HG03025 (cell line): ENCODE measurements around the gene UBXN11.
A peak's percentile ranks its signal among the peaks of the same experiment; 100 is the strongest.
"Not testable (repeated sequence)": the region's sequence is repeated elsewhere in the genome, so short reads cannot be mapped to it uniquely, and the experiment has no call there.

Source experiments
- ATAC-seq: cut with Tn5 transposase; IDR thresholded peaks from one replicate; pipeline ENCODE4 v1.9.1; 2021; ENCODE audit warnings: mild to moderate bottlenecking, moderate library complexity; ENCODE audit not compliant: unreplicated experiment, low FRiP score

UBXN11 gene

GRCh38 chr1:26307966-26308899 lies 1.8 kb upstream of the UBXN11 start:
- not testable (repeated sequence) for ATAC-seq

DNA sequence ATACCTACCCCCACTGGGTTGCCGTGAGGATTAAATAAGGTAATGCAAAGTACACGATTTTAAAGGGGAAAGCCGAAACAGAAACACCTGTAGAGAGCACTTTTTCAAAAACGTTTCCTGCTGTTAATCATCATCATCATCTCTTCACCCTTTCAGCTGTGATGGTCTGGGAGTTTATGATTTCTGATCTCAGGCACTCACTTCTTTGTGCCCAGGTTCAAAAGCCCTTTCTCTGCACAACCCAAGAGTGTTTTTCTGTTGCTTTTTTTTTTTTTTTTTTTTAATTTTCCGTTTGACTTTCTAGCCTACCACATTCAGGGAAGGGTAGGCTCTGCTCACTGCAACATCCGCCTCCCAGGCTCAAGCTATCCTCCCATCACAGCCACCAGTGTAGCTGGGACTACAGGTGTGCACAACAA lies 936 bp upstream of the UBXN11 start:
- ATAC-seq: no peak

DNA sequence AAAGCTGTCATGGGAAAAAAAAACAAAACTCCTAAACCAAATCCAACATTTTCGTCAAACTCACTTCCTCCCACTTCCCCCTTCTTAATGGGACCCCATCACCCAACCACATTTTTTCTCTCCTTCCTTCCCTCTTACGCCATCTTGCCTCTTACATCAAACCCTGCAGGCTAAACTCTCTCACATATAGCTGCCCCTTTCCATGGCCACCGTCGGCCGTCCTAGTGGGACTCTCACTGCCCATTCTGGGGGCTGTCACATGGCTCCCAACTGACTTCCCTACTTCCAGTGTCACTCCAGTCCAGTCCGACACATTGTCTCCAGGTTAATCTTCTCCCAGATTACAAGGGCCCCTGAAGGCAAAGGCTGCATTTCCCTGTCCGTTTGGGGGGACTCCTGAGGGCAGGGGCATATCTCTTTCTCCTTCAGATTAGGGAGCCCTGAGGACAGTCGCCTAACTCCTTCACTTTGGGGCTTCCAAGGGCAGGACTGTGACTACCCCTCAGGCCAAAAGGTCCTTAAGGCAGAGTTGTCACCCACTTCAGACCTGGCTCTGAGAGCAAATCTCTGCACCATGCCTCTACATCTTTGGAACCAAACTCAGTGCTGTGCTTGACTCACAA lies 658 bp downstream of the UBXN11 start:
- ATAC-seq: peak; percentile 7

GRCh38 chr1:26302733-26303405 lies 3.6 kb downstream of the UBXN11 start:
- ATAC-seq: no peak

GRCh38 chr1:26300578-26301275 lies 5.7 kb downstream of the UBXN11 start:
- no peak for ATAC-seq

- ATAC-seq: no peak
Observed at GRCh38 chr1:26297791-26298124, 8.7 kb downstream of the UBXN11 start.

DNA sequence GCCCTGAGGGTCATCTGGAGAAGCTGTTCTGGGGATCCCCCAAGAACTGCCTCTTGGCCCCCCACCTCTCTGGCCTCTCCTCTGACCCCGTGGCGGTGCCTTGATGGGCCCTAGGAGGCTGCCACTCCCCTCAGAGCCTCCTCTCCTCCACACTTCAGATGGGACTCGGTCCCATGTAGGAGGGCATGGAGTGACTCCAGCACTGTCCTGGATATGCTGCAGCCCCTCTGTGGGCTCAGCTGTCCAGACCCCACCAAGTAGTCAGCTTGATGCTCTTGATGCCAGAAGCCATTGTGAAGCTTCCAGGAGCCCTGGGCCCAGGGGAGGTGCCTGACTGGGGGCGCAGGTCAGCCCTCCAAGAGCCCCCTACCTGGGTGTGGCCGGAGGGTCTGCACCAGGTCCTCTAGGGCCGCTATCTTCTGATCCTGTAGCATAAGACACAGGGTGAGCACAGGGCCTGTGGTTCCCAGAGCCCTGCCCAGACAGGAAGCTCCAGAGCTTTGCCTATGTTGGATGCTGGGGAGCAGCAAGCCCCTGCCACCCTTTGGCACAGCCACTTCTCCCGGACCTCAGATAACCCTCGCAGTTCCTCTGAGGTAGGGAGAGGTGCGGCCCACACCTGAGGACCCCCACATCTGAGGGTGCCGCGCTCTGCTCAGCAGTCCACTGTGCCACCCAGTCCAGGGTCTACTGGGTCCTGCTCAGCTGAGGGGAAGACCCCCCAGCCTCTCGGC lies 9.2 kb downstream of the UBXN11 start:
- no peak for ATAC-seq

DNA sequence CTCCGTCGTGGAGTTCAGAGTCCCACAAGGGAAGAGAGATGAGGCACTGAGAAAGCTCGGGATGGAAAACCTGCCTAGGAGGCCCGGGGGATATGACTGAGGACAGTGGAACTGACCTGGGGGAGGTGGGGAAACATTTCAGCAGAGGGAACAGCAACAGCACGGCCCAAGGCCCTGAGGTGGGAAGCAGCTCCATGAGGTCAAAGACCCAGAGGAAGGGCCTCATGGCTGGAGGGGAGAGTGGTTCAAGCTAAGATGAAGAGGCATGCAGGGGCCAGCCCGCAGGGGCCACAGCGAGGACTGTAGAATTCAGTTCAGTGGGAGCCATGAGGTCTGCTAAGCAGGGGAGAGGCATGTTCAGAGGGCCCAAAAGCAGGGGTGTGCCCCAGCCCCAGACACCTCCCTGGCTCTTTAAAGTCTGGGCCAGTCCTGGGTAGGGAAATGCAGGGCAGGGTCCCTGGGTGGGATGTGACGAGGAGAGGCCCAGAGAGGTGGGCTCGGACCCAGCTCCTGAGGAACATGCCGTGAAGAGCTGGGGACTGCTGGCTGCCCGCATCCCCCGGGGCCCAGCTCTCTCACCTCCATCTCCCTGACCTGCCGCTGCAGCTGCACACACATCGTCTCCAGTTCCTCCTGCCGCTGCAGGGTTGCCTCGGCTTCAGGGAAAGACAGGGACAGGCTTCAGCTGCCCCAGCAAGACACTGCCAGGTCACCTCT lies 9.9 kb downstream of the UBXN11 start:
- ATAC-seq: no peak

- no peak for ATAC-seq
Observed at GRCh38 chr1:26295194-26296138, 11.0 kb downstream of the UBXN11 start.

- no peak for ATAC-seq
Observed at GRCh38 chr1:26293911-26294463, 12.4 kb downstream of the UBXN11 start.

GRCh38 chr1:26292735-26293134 lies 13.7 kb downstream of the UBXN11 start:
- ATAC-seq: not testable (repeated sequence)

DNA sequence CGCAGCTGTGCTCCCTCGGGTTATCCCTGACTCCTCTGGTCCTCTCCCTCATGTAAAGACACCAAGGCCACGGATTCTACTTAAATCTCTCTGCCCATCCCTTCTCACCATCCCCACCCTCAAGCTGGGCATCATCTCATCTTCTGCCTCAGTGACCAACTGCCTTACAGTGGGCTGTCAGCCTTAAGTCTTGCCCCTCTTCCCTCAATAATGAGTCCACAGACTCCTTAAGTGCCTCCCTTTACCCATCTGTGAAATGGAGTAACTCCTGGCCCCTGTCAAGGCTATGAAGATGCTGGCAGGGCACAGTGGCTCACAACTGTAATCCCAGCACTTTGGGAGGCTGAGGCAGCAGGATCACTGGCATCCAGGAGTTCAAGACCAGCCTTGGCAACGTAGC lies 14.5 kb downstream of the UBXN11 start:
- ATAC-seq: no peak

DNA sequence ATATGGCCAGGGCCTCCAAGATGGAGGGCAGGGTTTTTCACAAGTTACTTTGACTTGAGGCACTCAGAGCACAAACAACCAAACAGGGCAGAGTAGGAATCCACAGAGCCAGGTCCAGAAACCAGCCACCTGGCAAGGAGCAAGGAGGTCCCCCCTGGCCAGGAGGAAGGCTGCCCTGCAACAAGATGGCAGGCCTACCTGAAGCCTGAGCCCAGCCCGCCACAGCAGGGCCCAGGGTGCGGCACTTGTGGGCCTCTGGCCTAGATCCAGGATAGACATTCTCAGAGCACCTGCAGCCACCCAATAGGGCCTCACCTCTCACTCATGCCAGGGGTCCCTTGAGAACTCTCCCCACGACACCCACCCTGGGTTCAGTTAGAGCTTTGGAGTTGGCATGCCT lies 15.0 kb downstream of the UBXN11 start:
- no peak for ATAC-seq

DNA sequence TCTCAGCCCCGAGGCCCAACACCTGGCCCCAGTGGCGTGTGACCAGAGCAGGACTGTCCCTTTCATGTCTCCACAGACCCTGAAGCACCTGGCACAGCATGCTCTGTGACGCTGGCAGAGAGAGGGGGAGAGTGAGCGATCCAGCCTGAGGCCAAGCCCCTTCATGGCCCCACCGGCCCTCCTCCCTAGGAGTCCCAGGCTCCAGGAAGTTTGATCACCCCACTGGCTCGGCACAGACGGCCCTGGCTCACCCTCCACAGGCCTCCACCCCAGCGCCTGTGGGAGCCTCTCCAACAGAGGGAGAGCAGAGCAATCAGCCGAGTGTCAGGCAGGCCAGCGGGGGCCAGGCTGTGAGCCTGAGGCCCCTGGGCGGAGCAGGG lies 15.6 kb downstream of the UBXN11 start:
- ATAC-seq: no peak

DNA sequence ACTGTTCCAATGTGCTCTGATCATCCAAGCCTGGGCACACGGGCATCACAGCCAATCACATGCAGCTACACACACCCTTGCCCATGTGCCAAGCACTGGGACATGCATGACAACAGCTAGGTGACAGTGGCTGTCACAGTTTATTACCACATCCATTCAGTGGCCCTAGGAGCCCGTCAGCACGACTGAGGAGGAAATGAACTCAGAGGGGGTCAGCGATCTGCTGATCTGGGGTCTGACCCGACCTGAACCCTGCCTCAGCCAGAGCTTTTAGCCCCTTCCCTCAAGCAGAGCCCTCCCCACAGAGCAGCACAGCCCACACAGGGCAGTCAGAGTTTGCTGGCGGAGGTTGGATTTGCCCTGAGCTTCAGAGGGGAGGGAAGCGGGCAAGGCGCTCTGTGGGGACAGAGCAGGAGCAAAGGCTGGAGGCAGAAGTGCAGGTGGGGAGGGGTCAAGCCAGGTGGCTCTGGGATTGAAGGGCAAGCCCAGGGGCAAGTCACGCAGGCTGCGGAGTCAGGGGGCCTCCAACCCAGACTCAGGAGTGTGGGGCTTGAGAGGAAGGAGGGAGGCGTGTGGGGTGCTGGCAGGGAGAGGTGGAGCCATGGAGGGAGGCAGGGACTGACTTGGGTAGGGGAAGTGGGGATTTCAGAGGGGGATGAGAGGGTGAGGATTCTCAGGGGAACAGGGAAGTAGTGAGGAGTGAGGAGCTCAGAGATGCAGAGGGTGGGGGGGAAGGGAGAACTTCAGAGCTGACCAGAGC lies 16.1 kb downstream of the UBXN11 start:
- ATAC-seq: no peak

DNA sequence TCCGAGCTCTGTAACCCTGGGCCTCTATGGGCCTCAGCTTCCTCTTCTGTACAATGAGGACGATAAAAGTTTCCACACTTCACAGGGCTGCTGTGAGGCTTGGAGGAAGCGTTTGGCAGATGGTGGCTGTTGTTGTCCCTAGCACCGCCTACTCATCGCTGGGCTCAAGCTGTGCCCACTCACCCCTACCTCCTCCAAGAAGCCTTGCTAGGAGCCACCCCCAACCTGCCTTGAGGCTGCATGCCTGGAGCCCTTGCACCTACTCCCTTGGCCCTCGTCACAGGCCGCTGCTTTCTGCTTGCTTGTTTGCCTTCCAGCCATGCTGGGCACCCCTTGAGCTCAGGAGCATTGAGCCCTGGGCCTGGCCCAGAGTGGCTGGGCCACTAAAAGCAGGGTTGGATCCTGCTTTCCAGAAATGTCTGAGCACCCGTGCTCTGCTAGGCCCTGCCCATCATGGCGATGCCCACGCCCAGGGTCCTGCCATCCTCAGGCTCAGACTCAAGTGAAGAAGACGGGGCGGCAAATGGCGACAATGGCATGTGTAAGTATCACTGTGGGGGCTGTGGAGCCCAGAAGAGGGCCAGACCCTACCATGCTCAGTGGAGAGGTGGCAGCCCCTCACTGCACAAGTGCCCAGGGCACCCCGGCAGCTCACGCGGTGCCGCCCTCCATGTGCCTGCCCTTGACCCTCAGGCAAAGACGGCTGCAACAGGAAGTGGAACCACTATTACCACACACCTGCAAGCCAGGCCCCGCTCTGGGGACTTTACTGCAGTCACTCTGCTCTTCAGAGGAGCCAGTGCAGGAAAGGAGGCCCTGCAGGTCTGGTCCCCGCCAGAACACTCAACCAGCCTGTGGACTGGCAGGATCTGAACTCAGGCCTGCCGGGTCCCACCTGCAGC lies 17.0 kb downstream of the UBXN11 start:
- no peak for ATAC-seq
